HL-60 (cell line): ENCODE results near the gene MGAT4A.

Experiments
- DNase-seq, 2 experiments: peaks; one replicate each; pipeline ENCODE4 v3.0.0-alpha.2; 2010 to 2020; ENCODE audit warnings: low read depth in 1 of 2, low spot score in 1 of 2
- H3K27ac ChIP-seq: fragments of 250-450 bp; sonication (Bioruptor Pico); replicated peaks from 2 replicates; pipeline ENCODE4 v1.5.1; 2020; ENCODE audit warnings: mild to moderate bottlenecking, moderate library complexity
- H3K27me3 ChIP-seq: fragments of 250-450 bp; sonication (Bioruptor Pico); 2 replicates; pipeline ENCODE4 v1.5.1; 2021; ENCODE audit warnings: mild to moderate bottlenecking, moderate library complexity; ENCODE audit not compliant: insufficient read depth, poor library complexity, severe bottlenecking
- H3K4me3 ChIP-seq: replicated peaks from 2 replicates; pipeline ENCODE4 v1.5.1; 2011; ENCODE audit warnings: mild to moderate bottlenecking, control low read depth, low read length; ENCODE audit not compliant: insufficient read depth
- CTCF ChIP-seq: IDR thresholded peaks from one replicate; pipeline ENCODE4 v1.5.1; 2011; ENCODE audit warnings: low read length, control low read depth, inconsistent platforms; ENCODE audit not compliant: insufficient read depth
- GABPA ChIP-seq: IDR thresholded peaks from 2 replicates; pipeline ENCODE4 v1.6.1; 2012; ENCODE audit warnings: low read depth
- POLR2AphosphoS5 ChIP-seq: IDR thresholded peaks from 2 replicates; pipeline ENCODE4 v1.6.1; 2012; ENCODE audit warnings: low read depth
- REST ChIP-seq: IDR thresholded peaks from 2 replicates; pipeline ENCODE4 v1.6.1; 2012; ENCODE audit warnings: low read depth; ENCODE audit not compliant: insufficient replicate concordance
- SPI1 ChIP-seq: IDR thresholded peaks from 2 replicates; pipeline ENCODE4 v1.6.1; 2012; ENCODE audit warnings: low read depth, mild to moderate bottlenecking, borderline replicate concordance

MGAT4A gene

DNA sequence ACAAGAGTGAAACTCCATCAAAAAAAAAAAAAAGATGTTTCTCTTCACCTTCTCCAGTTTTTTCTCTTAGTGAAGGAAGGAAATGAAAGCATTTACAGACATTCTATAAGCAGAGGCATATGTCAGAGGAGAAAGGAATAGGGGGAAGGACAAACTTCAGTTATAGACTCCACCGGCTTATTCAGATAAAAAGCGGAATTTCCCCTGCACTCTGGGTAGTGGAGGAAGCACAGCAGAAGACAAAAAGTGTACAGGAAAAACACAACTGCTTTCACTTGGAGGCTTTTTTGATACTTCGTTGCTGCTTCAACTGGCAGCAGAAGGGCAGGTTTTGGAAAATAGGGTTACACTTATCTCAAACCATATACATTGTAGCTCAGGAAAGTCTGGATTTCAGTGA, 3.2 kb upstream of the MGAT4A start:
- Histone ChIP-seq H3K27me3 (no peaks in the 10 kb centered on the region), H3K4me3 (no peak overlapping the region), H3K27ac (peak overlapping the region; percentile 62)
- no peak for TF ChIP-seq POLR2AphosphoS5
- no peak for TF ChIP-seq CTCF
- no peak for TF ChIP-seq GABPA
- no peak for TF ChIP-seq SPI1
- no peak for TF ChIP-seq REST
- peak in 1 of 2 experiments; percentile 57 for DNase-seq

GRCh38 chr2:98732430-98733051, 1.6 kb upstream of the MGAT4A start:
- H3K27ac ChIP-seq = peak overlapping the region; percentile 82
- no peaks in the 10 kb centered on the region for H3K27me3 ChIP-seq
- H3K4me3 ChIP-seq = peak overlapping the region; percentile 58
- no peak for DNase-seq
- TF ChIP-seq GABPA (no peak), CTCF (no peak), POLR2AphosphoS5 (no peak), REST (no peak), SPI1 (no peak)

DNA sequence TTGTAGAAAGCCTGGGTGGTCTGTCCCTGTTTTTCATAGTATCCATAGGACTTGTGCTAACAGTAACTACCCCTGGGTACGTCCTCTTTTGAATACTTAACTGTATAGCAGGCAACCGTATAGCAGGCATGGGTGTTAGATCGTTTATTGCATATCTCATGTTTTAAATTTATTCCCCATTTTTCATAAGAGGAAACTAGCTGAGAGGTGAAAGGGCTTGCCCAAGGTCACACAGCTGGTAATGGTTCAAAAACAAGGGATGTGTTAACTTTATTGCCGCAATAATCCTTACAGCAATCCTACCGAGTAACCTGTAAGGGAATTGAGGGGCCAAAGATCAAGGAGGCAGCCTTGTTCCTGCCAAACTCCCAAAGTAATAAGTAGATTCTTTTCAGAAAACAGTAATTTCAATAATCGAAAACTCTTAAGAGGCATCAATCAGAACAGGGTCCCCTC, 990 bp upstream of the MGAT4A start:
- peak in 1 of 2 experiments; percentile 49 for DNase-seq
- Histone ChIP-seq H3K27ac (peak overlapping the region; percentile 82), H3K27me3 (no peaks in the 10 kb centered on the region), H3K4me3 (peak overlapping the region; percentile 58)
- TF ChIP-seq REST (no peak), SPI1 (no peak), CTCF (no peak), POLR2AphosphoS5 (no peak), GABPA (no peak)
